NK-92 (cell line): ENCODE data around the gene ABHD12B.
A peak's percentile ranks its signal among the peaks of the same experiment; 100 is the strongest.

Source experiments
- DNase-seq: peaks from one replicate; lab custom pipeline; 2025; ENCODE audit not compliant: unreplicated experiment; lab: John Stamatoyannopoulos, UW

Gene ABHD12B

DNA sequence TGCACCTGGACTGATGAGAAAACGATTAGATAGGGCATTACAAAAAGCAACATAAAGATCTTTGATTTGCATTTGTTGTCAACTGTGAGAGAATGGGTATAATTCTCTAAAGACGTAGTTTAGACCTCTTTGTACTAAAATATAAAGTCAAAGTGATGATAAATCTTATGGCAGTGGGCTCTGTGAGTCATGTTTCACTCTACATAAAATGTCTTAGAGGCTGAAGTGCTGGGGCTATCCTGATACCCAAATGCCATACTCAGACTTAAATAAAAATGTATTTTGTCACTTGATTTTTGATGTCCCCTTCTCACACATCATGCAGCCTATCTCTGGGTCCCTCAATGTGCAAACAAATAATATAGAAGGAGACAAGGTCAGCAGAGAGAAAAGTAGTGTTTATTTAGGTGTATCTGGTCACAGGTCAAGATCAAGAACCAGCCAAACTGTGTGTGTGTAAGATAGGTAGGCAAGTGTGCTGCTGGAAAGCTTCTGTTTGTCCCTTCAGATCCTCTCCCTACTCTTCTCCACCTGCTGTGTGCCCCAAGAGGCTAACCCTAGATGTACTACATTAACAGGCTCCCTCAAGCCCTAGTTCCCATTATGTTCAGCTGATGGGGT, 33.9 kb upstream of the ABHD12B start:
- no peak for DNase-seq

DNA sequence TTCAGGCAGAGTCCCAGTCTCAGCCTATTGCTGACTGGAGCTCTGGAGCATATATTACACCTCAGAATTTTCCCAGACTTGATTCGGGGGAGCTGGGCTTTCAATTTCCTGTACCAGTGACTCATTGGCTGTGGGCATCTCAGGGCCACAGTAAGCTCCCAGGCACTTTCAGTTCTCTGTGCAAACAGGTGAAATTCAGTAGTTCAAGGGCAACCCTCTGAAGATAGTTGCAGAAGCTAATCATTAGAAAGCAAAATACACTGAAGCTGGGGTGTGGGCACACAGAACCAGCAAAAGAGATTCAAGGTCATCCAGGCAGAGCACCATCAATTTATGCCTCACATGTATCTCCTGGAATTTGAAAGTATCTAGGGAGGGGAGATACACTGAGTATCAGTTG, 32.8 kb upstream of the ABHD12B start:
- no peak for DNase-seq

DNA sequence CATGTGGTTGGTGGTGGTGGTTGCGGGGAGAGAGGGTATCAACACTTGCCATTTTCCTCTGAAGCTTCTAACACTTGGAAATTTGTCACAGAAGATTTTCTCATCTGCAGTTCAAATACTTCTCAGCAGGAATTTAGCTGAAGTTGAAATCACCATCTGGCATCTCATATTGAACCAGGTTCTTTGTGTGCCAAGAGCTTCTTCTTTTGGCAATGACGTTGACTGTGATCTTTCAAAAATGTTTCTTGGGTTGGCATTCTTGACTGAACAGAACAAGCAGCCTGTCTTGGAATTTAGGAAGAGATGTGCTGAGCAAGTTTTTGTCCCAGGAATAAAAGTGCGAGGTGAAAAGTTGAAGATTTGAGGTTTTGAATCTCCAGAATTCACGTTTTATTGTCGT, 32.2 kb upstream of the ABHD12B start:
- DNase-seq, result no peak

- DNase-seq, result no peak
Measured at GRCh38 chr14:50844391-50844790, 27.5 kb upstream of the ABHD12B start.

GRCh38 chr14:50845166-50845565, 26.7 kb upstream of the ABHD12B start:
- DNase-seq, result no peak

DNA sequence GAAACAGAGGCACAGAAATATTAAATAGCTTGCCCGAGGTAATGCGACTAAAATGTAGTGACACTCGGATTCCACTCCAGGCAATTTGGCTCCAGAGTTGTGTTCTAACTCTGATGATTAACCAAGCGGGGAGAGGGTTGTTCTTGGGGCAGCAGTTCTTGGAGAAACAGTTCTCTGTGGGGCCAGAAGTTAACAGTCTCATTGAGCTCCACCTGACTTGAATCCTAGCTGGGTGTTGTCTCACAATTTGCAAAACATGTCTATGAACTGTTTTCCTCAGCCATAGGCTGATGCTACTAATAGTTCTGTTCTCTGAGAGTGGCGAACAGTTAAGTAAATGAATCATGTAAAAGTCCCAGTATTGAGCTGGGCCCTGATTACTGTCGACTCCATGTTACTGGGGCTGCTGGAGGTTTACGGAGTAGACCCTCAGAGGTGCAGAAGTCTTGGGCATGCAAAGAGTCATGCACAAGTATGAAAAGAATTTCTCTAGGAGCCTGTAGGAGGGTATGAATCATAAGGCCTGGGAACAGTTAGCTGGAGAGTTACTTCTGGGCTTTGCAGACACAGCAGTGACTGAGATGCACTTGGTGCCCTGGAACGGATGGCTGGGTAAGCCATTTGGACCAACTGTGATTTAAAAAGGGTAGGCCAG, 25.5 kb upstream of the ABHD12B start:
- no peak for DNase-seq

DNA sequence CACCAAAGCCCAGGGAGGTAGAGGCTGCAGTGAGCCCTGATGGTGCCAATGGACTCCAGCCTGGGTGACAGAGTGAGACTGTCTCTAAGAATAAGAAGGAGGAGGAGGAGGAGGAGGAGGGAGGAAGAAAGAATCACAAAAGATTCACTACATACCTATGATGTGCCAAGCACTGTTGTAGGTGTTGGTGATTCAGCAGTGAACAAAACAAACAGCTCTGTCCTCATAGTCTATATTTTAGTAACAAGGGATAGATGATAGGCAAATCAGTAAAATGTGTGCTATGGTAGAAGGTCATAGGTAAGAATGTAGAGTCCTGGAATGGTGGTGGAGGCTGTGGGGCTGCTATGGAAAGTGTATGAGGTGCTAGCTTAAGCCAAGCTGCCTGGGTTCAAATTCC, 18.0 kb upstream of the ABHD12B start:
- no peak for DNase-seq

DNA sequence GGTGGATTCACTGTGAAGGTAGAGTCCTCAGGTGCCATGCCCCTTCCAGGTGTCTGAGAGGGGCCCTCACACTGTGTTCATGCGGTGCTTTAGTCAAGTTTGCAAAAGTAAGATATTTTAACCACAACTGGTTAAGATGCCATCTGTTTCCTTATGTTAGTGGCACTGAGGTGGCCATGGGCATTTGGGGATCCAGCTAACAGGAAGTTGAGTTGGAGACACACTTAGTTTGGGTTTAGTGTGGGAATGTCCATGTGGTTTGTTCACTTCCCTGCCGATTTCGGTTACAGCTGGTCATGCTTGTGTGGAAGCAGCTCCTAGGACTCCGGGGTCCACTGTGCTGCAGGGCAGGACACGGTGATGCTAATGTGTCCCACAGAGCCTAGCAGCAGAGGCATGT, 17.3 kb upstream of the ABHD12B start:
- no peak for DNase-seq

- no peak for DNase-seq
Measured at GRCh38 chr14:50855558-50855957, 16.3 kb upstream of the ABHD12B start.

DNA sequence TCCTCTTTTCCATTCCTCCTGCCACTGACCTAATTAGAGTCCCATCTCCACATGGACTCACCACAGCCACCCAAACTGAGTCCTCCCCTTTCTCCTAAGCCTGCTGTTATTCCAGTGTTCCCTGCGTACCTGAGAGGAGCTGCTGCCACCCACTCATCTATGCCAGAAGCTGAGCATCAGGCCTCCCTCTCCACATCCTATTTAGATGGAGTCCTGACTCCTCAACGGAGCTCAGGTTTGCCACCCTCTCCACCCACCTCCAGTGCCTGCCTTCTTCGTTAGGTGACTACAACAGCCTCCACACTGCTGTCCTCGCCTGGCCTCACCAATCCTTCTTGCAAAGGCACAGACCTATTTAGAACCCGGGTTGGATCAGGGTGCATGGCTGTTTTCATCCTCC, 15.2 kb upstream of the ABHD12B start:
- no peak for DNase-seq

DNA sequence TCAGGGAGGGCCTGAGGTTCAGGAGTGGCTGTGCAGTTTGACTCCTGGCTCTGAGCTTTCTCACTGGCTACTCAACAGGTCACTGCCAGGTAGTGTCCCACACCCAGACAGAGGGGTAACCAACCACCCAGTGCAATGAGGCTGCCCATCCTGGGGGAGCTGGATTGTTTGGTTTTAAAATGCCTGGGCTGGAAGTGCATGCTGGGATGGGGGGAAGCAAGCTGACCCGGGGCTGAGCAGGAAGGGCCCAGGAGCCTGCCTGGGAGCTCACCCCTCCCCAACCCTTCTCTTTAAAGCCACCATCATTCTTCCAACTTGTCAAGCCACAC, 12.6 kb upstream of the ABHD12B start:
- no peak for DNase-seq

DNA sequence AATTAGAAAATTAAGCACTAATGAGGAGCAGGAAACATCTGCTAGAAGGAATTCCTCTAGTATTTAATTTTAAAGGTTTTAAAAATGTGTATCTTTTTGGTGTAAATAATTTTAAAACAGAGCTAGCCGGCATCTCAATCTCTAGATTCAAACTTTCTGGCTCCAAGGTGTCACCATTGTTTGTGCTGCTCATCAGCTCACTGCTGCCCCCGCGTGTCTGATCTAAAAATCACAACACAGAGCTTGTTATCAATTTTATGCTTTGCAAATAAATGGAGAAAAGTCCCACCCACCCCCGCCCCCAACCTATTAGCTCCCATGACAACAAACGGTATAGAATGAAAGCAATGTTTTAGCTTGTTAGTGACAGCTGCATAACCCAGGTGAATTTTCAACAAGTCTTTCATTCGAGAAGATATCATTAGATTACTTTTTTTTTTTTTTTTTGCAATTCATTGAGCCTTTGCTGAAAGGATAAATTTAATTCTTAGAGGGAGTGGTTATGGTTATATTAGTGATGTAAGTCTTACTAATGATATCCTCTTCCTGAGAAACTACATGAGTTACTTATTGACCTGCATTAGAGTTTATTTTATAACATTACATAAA, 11.3 kb upstream of the ABHD12B start:
- DNase-seq, result peak; percentile 23

DNA sequence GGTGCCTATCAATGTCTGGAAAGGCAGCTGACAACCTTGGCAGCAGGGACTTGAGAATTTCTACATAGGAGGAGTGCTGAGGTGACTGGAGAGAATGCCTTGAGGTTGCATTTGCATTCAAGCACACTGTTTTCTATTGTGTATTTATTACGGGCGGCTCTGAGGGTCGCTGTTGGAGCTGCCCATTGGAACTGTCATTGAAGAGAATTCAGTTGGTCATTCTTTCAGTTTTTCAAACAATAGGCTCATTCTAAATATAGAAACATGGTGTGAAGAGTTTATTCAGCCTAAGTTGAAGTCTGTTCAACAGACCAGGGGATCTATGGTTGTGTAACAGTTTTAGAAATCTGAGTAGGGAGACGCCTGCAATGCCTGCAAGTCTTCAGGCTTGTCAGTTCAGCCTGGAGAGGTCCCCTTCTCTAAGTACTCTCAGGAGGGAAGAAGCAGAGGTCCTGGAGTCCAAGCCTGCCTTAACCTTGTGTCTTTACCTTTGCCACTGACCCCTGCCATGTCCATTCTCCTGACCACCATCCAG, 9.8 kb upstream of the ABHD12B start:
- DNase-seq, result no peak

GRCh38 chr14:50864237-50864636, 7.6 kb upstream of the ABHD12B start:
- DNase-seq, result no peak

DNA sequence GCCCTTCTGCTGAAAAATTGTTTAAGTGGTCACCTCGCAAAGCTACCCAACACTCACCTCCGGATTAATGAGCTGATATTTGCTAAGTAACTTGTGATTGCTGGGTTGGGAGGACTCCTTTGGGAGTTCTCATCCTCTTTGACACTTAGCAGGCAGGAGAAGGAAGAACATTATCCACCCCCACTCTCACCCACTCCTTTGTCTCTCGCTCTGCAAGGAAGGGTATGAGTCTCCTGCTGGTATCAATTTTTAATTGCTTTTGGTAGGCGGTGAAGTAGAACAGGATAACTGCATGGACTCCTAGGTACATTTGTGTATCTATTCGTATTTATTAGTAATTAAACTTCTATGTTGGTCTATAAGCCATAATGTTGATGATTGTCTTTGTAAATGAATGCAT, 6.9 kb upstream of the ABHD12B start:
- no peak for DNase-seq

GRCh38 chr14:50865391-50866076, 6.3 kb upstream of the ABHD12B start:
- DNase-seq, result no peak

DNA sequence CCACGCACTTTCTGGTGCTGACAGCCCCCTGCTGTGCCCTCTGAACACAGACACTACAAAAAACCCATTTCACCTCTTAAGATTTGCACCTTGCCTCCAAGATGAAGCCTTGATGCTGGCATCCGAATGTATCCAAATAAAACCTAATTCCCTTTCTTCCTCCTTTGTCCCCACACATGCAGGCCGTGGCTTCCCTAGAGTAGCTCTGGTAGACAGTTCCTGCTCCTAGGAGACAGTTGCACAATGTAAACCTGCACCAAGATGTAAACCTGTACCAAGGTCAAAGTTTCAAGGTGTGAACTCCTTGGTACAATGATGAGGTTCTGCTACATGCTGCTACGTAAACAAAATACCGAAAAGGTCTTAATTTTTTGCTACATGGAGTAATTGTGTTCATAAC, 625 bp upstream of the ABHD12B start:
- DNase-seq, result no peak

GRCh38 chr14:50874757-50875156, 2.9 kb downstream of the ABHD12B start:
- DNase-seq, result no peak

GRCh38 chr14:50875359-50876070, 3.7 kb downstream of the ABHD12B start:
- DNase-seq, result no peak

GRCh38 chr14:50882932-50883826, 11.3 kb downstream of the ABHD12B start:
- no peak for DNase-seq
